HCT116 (cell line): Measurements from ENCODE around the gene KRTAP4-5. TPM values are rescaled to one million over a fixed set of nuclear protein-coding genes. Genes with fewer than 3 reads are reported as not detected.

Experiments
- ATAC-seq: fragments of 200-7000 bp; cut with Tn5 transposase; 2 replicates; pipeline ENCODE4 v1.9.1; 2020; ENCODE audit warnings: mild to moderate bottlenecking, moderate library complexity
- BruUV-seq: library from RNA; stranded (reverse); fragments of 400-500 nt; replicated peaks from 2 replicates; lab custom pipeline; 2021; lab: Mats Ljungman, UMichigan
- CTCF ChIA-PET: fragments of 300-600 bp; sonication (Branson Sonifier 250); formaldehyde crosslinking; loops from one replicate; lab custom pipeline; 2021; ENCODE audit warnings: antibody characterized with exemption; lab: Charles Lee
- POLR2A ChIA-PET: fragments of 300-600, 350-600 bp; sonication (Branson Sonifier 250); formaldehyde crosslinking; loops from one replicate; lab custom pipeline; 2021; ENCODE audit warnings: antibody characterized with exemption; lab: Charles Lee
- RAD21 ChIA-PET, 2 experiments: fragments of 300-600 bp; sonication (Branson Sonifier 250); formaldehyde crosslinking; loops; one replicate each; lab custom pipeline; 2023; ENCODE audit warnings: low total read pairs in 2 of 2; ENCODE audit not compliant: uncharacterized antibody in 2 of 2, unreplicated experiment in 2 of 2, low non-redundant PET in 1 of 2; lab: Charles Lee
- DNase-seq: peaks from one replicate; pipeline ENCODE4 v3.0.0-alpha.2; 2010; ENCODE audit warnings: low read depth, low spot score
- H2AFZ ChIP-seq: fragments of 200-600 bp; shearing (Covaris generic), sonication (generic); 2 replicates; pipeline ENCODE4 v1.6.1; 2017; ENCODE audit warnings: low read depth, mixed run types, mixed read lengths, antibody characterized with exemption, low read length; ENCODE audit not compliant: poor library complexity, severe bottlenecking
- H3K27ac ChIP-seq: 2 replicates; pipeline ENCODE4 v1.5.1; 2012; ENCODE audit warnings: low read depth, low read length
- H3K27me3 ChIP-seq: fragments of 200-600 bp; sonication (generic); 2 replicates; pipeline ENCODE4 v1.6.1; 2016; ENCODE audit warnings: mixed run types, low read length, mixed read lengths; ENCODE audit not compliant: insufficient read depth
- H3K36me3 ChIP-seq, 2 experiments: fragments of 200-500 bp in 1 of 2; fragments of 200-600 bp in 1 of 2; sonication (Bioruptor generic) in 1 of 2; sonication (generic) in 1 of 2; 2 replicates each; pipeline versions ENCODE4 v1.5.1 to v1.6.1; 2014 to 2016; ENCODE audit warnings: low read length in 2 of 2, inconsistent platforms in 1 of 2, mixed read lengths in 1 of 2, mixed run types in 1 of 2; ENCODE audit not compliant: insufficient read depth in 2 of 2, control insufficient read depth in 1 of 2
- H3K4me1 ChIP-seq, 2 experiments: fragments of 200-600 bp in 1 of 2; sonication (generic) in 1 of 2; 2 replicates each; pipeline versions ENCODE4 v1.5.1 to v1.6.1; 2012 to 2017; ENCODE audit warnings: low read length in 2 of 2, inconsistent platforms in 1 of 2, mild to moderate bottlenecking in 1 of 2, mixed read lengths in 1 of 2, mixed run types in 1 of 2, moderate library complexity in 1 of 2; ENCODE audit not compliant: insufficient read depth in 2 of 2, control insufficient read depth in 1 of 2
- H3K4me2 ChIP-seq: fragments of 200-600 bp; sonication (generic); 2 replicates; pipeline ENCODE4 v1.6.1; 2017; ENCODE audit warnings: mixed run types, low read length, mixed read lengths
- H3K4me3 ChIP-seq, 2 experiments: fragments of 200-600 bp in 1 of 2; sonication (generic) in 1 of 2; replicated peaks in 1 of 2; 2 replicates each; pipeline ENCODE4 v1.5.1; 2011 to 2016; ENCODE audit warnings: low read length in 2 of 2, control low read depth in 1 of 2, low read depth in 1 of 2, mild to moderate bottlenecking in 1 of 2, mixed read lengths in 1 of 2, mixed run types in 1 of 2
- H3K79me2 ChIP-seq: fragments of 200-600 bp; sonication (generic); 2 replicates; pipeline ENCODE4 v1.6.1; 2017; ENCODE audit warnings: mild to moderate bottlenecking, mixed run types, low read length, moderate library complexity, mixed read lengths; ENCODE audit not compliant: insufficient read depth
- H3K9ac ChIP-seq: fragments of 200-600 bp; sonication (generic); 2 replicates; pipeline ENCODE4 v1.6.1; 2016; ENCODE audit warnings: low read length, mixed read lengths
- H3K9me2 ChIP-seq: fragments of 200-600 bp; sonication (generic), shearing (Covaris generic); 2 replicates; pipeline ENCODE4 v1.6.1; 2017; ENCODE audit warnings: mixed run types, mild to moderate bottlenecking, moderate library complexity; ENCODE audit not compliant: insufficient read depth
- H3K9me3 ChIP-seq, 2 experiments: fragments of 200-500 bp in 1 of 2; fragments of 200-600 bp in 1 of 2; sonication (Bioruptor generic) in 1 of 2; sonication (generic) in 1 of 2; 2 replicates each; pipeline ENCODE4 v1.6.1; 2014 to 2017; ENCODE audit warnings: low read length in 2 of 2, mixed read lengths in 2 of 2, inconsistent platforms in 1 of 2, low read depth in 1 of 2, mild to moderate bottlenecking in 1 of 2, mixed run types in 1 of 2, moderate library complexity in 1 of 2; ENCODE audit not compliant: control insufficient read depth in 1 of 2, insufficient read depth in 1 of 2
- H4K20me1 ChIP-seq: fragments of 200-600 bp; sonication (generic), shearing (Covaris generic); 2 replicates; pipeline ENCODE4 v1.6.1; 2017; ENCODE audit warnings: mixed run types, mild to moderate bottlenecking, moderate library complexity; ENCODE audit not compliant: insufficient read depth
- ATF3 ChIP-seq: IDR thresholded peaks from 2 replicates; pipeline ENCODE4 v1.6.1; 2012
- CBX3 ChIP-seq: IDR thresholded peaks from 2 replicates; pipeline ENCODE4 v1.6.1; 2012; ENCODE audit warnings: low read depth
- CEBPB ChIP-seq: IDR thresholded peaks from 2 replicates; pipeline ENCODE4 v1.6.1; 2012; ENCODE audit warnings: low read depth
- EGR1 ChIP-seq: IDR thresholded peaks from 2 replicates; pipeline ENCODE4 v1.6.1; 2012; ENCODE audit warnings: low read depth
- ELF1 ChIP-seq: IDR thresholded peaks from 2 replicates; pipeline ENCODE4 v1.6.1; 2012; ENCODE audit warnings: low read depth, borderline replicate concordance
- EZH2 ChIP-seq: fragments of 200-600 bp; sonication (generic); IDR thresholded peaks from 2 replicates; pipeline ENCODE4 v1.6.1; 2017; ENCODE audit warnings: antibody characterized with exemption, mixed run types
- EZH2phosphoT487 ChIP-seq: fragments of 200-600 bp; IDR thresholded peaks from 2 replicates; pipeline ENCODE4 v1.6.1; 2018; ENCODE audit warnings: antibody characterized with exemption, borderline replicate concordance
- FOSL1 ChIP-seq: IDR thresholded peaks from 2 replicates; pipeline ENCODE4 v1.6.1; 2012; ENCODE audit warnings: low read depth
- POLR2A ChIP-seq: IDR thresholded peaks from 2 replicates; pipeline ENCODE4 v1.7.0; 2011; ENCODE audit warnings: borderline replicate concordance; ENCODE audit not compliant: insufficient read depth, insufficient read length; ENCODE audit errors: extremely low read depth
- RAD21 ChIP-seq: IDR thresholded peaks from 2 replicates; pipeline ENCODE4 v1.6.1; 2012; ENCODE audit warnings: low read depth, mild to moderate bottlenecking
- REST ChIP-seq: IDR thresholded peaks from 2 replicates; pipeline ENCODE4 v1.6.1; 2012; ENCODE audit warnings: low read depth
- SIN3A ChIP-seq: IDR thresholded peaks from 2 replicates; pipeline ENCODE4 v1.6.1; 2012; ENCODE audit warnings: low read depth
- SP1 ChIP-seq: IDR thresholded peaks from 2 replicates; pipeline ENCODE4 v1.6.1; 2012; ENCODE audit warnings: low read depth
- SRF ChIP-seq: IDR thresholded peaks from 2 replicates; pipeline ENCODE4 v1.6.1; 2012; ENCODE audit warnings: low read depth
- TCF7L2 ChIP-seq: IDR thresholded peaks from 2 replicates; pipeline ENCODE4 v1.7.0; 2011; ENCODE audit warnings: borderline replicate concordance, inconsistent platforms; ENCODE audit not compliant: insufficient read depth, insufficient read length; ENCODE audit errors: extremely low read depth
- YY1 ChIP-seq: IDR thresholded peaks from 2 replicates; pipeline ENCODE4 v1.6.1; 2011; ENCODE audit warnings: low read length, low read depth, moderate library complexity, mild to moderate bottlenecking; ENCODE audit not compliant: insufficient replicate concordance; ENCODE audit errors: extremely low read depth
- ZFX ChIP-seq: fragments of 450-650 bp; IDR thresholded peaks from 2 replicates; pipeline ENCODE4 v1.6.1; 2017
- ZNF274 ChIP-seq: fragments of 200-500 bp; sonication (Bioruptor generic); IDR thresholded peaks from 2 replicates; pipeline ENCODE4 v1.6.1; 2014; ENCODE audit warnings: mild to moderate bottlenecking, low read depth, low read length, inconsistent platforms
- intact Hi-C: fragments of 100-400 bp; cut with micrococcal nuclease; formaldehyde crosslinking; loops from 2 replicates; pipeline ENCODE4 v1.10.0; 2022
- total RNA-seq: library from RNA; stranded (reverse); gene quantifications from one replicate; pipeline ENCODE4 v1.2.1, GENCODE V29; 2021; ENCODE audit not compliant: unreplicated experiment
- TF ChIP-seq, protein P1 (sequence below): IDR thresholded peaks from 2 replicates; pipeline ENCODE4 v1.6.1; 2011; ENCODE audit warnings: mild to moderate bottlenecking, low read length, moderate library complexity; ENCODE audit not compliant: insufficient replicate concordance; ENCODE audit errors: extremely low read depth
- TF ChIP-seq, protein P2 (sequence below), 3 experiments: fragments of 200-600 bp in 1 of 3; sonication (generic) in 1 of 3; IDR thresholded peaks in 2 of 3; conservative IDR thresholded peaks in 1 of 3; 2 replicates each; pipeline ENCODE4 v1.5.1; 2012 to 2017; ENCODE audit warnings: low read depth in 2 of 3, low read length in 2 of 3, antibody characterized with exemption in 1 of 3, borderline replicate concordance in 1 of 3, control low read depth in 1 of 3, mild to moderate bottlenecking in 1 of 3, mixed read lengths in 1 of 3, mixed run types in 1 of 3, moderate library complexity in 1 of 3; ENCODE audit not compliant: insufficient read depth in 1 of 3

Gene KRTAP4-5
- total RNA-seq, 1 experiment from 2014 or later = not detected

- no peaks in the 10 kb centered on the region for H3K79me2 ChIP-seq
- no peak overlapping the region for H3K4me3 ChIP-seq
- H3K27ac ChIP-seq = no peak overlapping the region
- DNase-seq (no peak), ATAC-seq (no peak)
- no peak overlapping the region for H2AFZ ChIP-seq
- H3K9me3 ChIP-seq = no peaks in the 10 kb centered on the region
- H3K36me3 ChIP-seq = no peaks in the 10 kb centered on the region
- intact Hi-C loops = no loop called here
- H3K4me2 ChIP-seq = no peak overlapping the region
- no peaks in the 10 kb centered on the region for H4K20me1 ChIP-seq
- no peaks in the 10 kb centered on the region for H3K27me3 ChIP-seq
- BruUV-seq = no TSS peak
- H3K4me1 ChIP-seq = peaks cover 0 to 6% of the 10 kb centered on the region in 2 experiments; a peak in 1 of 4 replicates
- TF ChIP-seq POLR2A = no peak
- no peak for TF ChIP-seq CBX3
- TF ChIP-seq EZH2phosphoT487 = no peak
- TF ChIP-seq, protein P1, sequence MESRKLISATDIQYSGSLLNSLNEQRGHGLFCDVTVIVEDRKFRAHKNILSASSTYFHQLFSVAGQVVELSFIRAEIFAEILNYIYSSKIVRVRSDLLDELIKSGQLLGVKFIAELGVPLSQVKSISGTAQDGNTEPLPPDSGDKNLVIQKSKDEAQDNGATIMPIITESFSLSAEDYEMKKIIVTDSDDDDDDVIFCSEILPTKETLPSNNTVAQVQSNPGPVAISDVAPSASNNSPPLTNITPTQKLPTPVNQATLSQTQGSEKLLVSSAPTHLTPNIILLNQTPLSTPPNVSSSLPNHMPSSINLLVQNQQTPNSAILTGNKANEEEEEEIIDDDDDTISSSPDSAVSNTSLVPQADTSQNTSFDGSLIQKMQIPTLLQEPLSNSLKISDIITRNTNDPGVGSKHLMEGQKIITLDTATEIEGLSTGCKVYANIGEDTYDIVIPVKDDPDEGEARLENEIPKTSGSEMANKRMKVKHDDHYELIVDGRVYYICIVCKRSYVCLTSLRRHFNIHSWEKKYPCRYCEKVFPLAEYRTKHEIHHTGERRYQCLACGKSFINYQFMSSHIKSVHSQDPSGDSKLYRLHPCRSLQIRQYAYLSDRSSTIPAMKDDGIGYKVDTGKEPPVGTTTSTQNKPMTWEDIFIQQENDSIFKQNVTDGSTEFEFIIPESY = no peak
- TF ChIP-seq FOSL1 = no peak
- TF ChIP-seq REST = no peak
- no peak for TF ChIP-seq SP1
- no peak for TF ChIP-seq EZH2
- no peak for TF ChIP-seq RAD21
- no peak for TF ChIP-seq ZNF274
- no peak for TF ChIP-seq SRF
- no peak for TF ChIP-seq EGR1
- TF ChIP-seq SIN3A = no peak
- no peak for TF ChIP-seq YY1
- TF ChIP-seq CEBPB = no peak
- TF ChIP-seq, protein P2, sequence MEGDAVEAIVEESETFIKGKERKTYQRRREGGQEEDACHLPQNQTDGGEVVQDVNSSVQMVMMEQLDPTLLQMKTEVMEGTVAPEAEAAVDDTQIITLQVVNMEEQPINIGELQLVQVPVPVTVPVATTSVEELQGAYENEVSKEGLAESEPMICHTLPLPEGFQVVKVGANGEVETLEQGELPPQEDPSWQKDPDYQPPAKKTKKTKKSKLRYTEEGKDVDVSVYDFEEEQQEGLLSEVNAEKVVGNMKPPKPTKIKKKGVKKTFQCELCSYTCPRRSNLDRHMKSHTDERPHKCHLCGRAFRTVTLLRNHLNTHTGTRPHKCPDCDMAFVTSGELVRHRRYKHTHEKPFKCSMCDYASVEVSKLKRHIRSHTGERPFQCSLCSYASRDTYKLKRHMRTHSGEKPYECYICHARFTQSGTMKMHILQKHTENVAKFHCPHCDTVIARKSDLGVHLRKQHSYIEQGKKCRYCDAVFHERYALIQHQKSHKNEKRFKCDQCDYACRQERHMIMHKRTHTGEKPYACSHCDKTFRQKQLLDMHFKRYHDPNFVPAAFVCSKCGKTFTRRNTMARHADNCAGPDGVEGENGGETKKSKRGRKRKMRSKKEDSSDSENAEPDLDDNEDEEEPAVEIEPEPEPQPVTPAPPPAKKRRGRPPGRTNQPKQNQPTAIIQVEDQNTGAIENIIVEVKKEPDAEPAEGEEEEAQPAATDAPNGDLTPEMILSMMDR (IDR thresholded peaks at IDR 0.05 in 2 of 3, conservative IDR thresholded peaks at IDR 0.05 in 1 of 3; ENCODE audit: borderline replicate concordance in 1 of 3, insufficient read depth in 1 of 3, low read depth in 2 of 3, low read length in 2 of 3) = no peak
- no peak for TF ChIP-seq ELF1
- no peak for TF ChIP-seq ZFX
- no peak for TF ChIP-seq ATF3
- TF ChIP-seq TCF7L2 = no peak
- RAD21 ChIA-PET = no interaction called here
- H3K9me2 ChIP-seq = no peaks in the 10 kb centered on the region
- H3K9ac ChIP-seq = no peak overlapping the region
- CTCF ChIA-PET = no interaction called here
- POLR2A ChIA-PET = no interaction called here
Observed at GRCh38 chr17:41190328-41190727, 40.7 kb upstream of the KRTAP4-5 start.
